ENCODE measurements around the gene MUC3A. TPM values are rescaled to one million over a fixed set of nuclear protein-coding genes. Genes with fewer than 3 reads are reported as not detected.
"Not testable (repeated sequence)": the region's sequence is repeated elsewhere in the genome, so short reads cannot be mapped to it uniquely, and the experiment has no call there.

The MUC3A gene
- polyA plus RNA-seq, 1 of the 3 experiments (the other 2 are of a cell fraction): 0.03 TPM

GRCh38 chr7:100914879-100915447 is 34.4 kb upstream of the MUC3A start (continued):
- TF ChIP-seq REST (IDR thresholded peaks at IDR 0.05; ENCODE audit: low read depth, low read length) (no peak), FOSL2 (IDR thresholded peaks at IDR 0.05; ENCODE audit: borderline replicate concordance, low read depth) (no peak), GABPA (IDR thresholded peaks at IDR 0.05; ENCODE audit: low read depth) (no peak), NRF1 (IDR thresholded peaks at IDR 0.05; ENCODE audit: low read depth, low read length) (no peak)

GRCh38 chr7:100919335-100919734 is 30.0 kb upstream of the MUC3A start:
- H3K4me2 ChIP-seq; H3K4me1 ChIP-seq (ENCODE audit: control insufficient read depth in 1 of 2, insufficient read depth in 2 of 2, low read depth in 1 of 2, low read length in 1 of 2); H3K36me3 ChIP-seq (replicated peaks in 1 of 2; ENCODE audit: control insufficient read depth in 1 of 2, insufficient read depth in 2 of 2, low read length in 1 of 2); H3K9me3 ChIP-seq; POLR2A ChIA-PET; DNase-seq; H3K27ac ChIP-seq (ENCODE audit: low read depth in 2 of 2, low read length in 1 of 2); H2AFZ ChIP-seq (ENCODE audit: low read depth); H3K79me2 ChIP-seq (ENCODE audit: insufficient read depth); H3K4me3 ChIP-seq (ENCODE audit: low read depth in 2 of 2, low read length in 1 of 2); H3F3A ChIP-seq (replicated peaks; ENCODE audit: insufficient read depth); H3K9ac ChIP-seq; H4K20me1 ChIP-seq (ENCODE audit: insufficient read depth); H3K9me2 ChIP-seq: not testable (repeated sequence)
- peaks cover 26% of the 10 kb centered on the region; the same call in 1 of the 2 replicates for H3K27me3 ChIP-seq (ENCODE audit: insufficient read depth)
- WGBS (ENCODE audit: low lambda C conversion rate): 43% methylated on average over 5 of the region's 5 CpGs
- CTCF ChIA-PET: interaction anchor here (0.8 to 3.6 kb wide), 3 partner anchors 22 to 140 kb away, joined by 3 to 10 read pairs (median 4); no protein-coding TSS in a partner anchor

- not testable (repeated sequence) for H3K9me2 ChIP-seq; H3F3A ChIP-seq (replicated peaks; ENCODE audit: insufficient read depth); H3K4me1 ChIP-seq (ENCODE audit: control insufficient read depth in 1 of 2, insufficient read depth in 2 of 2, low read depth in 1 of 2, low read length in 1 of 2); H3K27ac ChIP-seq (ENCODE audit: low read depth in 2 of 2, low read length in 1 of 2); H2AFZ ChIP-seq (ENCODE audit: low read depth); H3K79me2 ChIP-seq (ENCODE audit: insufficient read depth); H3K4me3 ChIP-seq (ENCODE audit: low read depth in 2 of 2, low read length in 1 of 2); H3K36me3 ChIP-seq (replicated peaks in 1 of 2; ENCODE audit: control insufficient read depth in 1 of 2, insufficient read depth in 2 of 2, low read length in 1 of 2); H4K20me1 ChIP-seq (ENCODE audit: insufficient read depth); H3K9ac ChIP-seq; DNase-seq; H3K4me2 ChIP-seq; H3K9me3 ChIP-seq
- peaks cover 30% of the 10 kb centered on the region; the same call in 1 of the 2 replicates for H3K27me3 ChIP-seq (ENCODE audit: insufficient read depth)
- ChIA-PET CTCF (interaction anchor here (0.5 to 0.9 kb wide), 3 partner anchors 46 to 158 kb away, joined by 3 read pairs; no protein-coding TSS in a partner anchor), POLR2A (interaction anchor here (0.7 kb wide), 1 partner anchor 170 kb away, joined by 4 read pairs; no protein-coding TSS in a partner anchor)
- WGBS (ENCODE audit: low lambda C conversion rate): 37% methylated on average over 9 of the region's 9 CpGs
Observed at GRCh38 chr7:100919779-100920437, 29.4 kb upstream of the MUC3A start.
